CD4-positive, alpha-beta T cell treated with Interleukin-4 for 4 hours (primary cell): Measurements from ENCODE around the gene PAEP.

ENCODE experiments used
- DNase-seq: peaks from one replicate; pipeline ENCODE4 v3.0.0-alpha.2; 2020

Gene PAEP

GRCh38 chr9:135551456-135551855, 10.1 kb upstream of the PAEP start:
- DNase-seq, result no peak

GRCh38 chr9:135552021-135552697, 9.4 kb upstream of the PAEP start:
- DNase-seq, result no peak

- DNase-seq, result no peak
These were observed 8.8 kb upstream of the PAEP start for GRCh38 chr9:135552698-135553171.

GRCh38 chr9:135554718-135555117, 6.8 kb upstream of the PAEP start:
- no peak for DNase-seq

GRCh38 chr9:135555203-135555602, 6.4 kb upstream of the PAEP start:
- no peak for DNase-seq

- no peak for DNase-seq
These were observed 5.6 kb upstream of the PAEP start for GRCh38 chr9:135555910-135556309.

- no peak for DNase-seq
These were observed 1.9 kb upstream of the PAEP start for GRCh38 chr9:135559606-135560005.

- DNase-seq, result no peak
These were observed 734 bp downstream of the PAEP start for GRCh38 chr9:135562235-135562745.

- DNase-seq, result no peak
These were observed 1.5 kb downstream of the PAEP start for GRCh38 chr9:135563039-135563476.

- no peak for DNase-seq
These were observed 2.3 kb downstream of the PAEP start for GRCh38 chr9:135563858-135564257.

GRCh38 chr9:135565141-135565628, 3.6 kb downstream of the PAEP start:
- DNase-seq, result no peak

- no peak for DNase-seq
These were observed 4.1 kb downstream of the PAEP start for GRCh38 chr9:135565636-135566035.

- DNase-seq, result no peak
These were observed 5.0 kb downstream of the PAEP start for GRCh38 chr9:135566552-135566951.

- DNase-seq, result no peak
These were observed 5.8 kb downstream of the PAEP start for GRCh38 chr9:135567311-135567710.

- DNase-seq, result no peak
These were observed 6.5 kb downstream of the PAEP start for GRCh38 chr9:135568026-135568425.

- no peak for DNase-seq
These were observed 8.9 kb downstream of the PAEP start for GRCh38 chr9:135570456-135570855.

GRCh38 chr9:135572233-135572632, 10.7 kb downstream of the PAEP start:
- no peak for DNase-seq

GRCh38 chr9:135573124-135573523, 11.6 kb downstream of the PAEP start:
- no peak for DNase-seq

- DNase-seq, result no peak
These were observed 12.8 kb downstream of the PAEP start for GRCh38 chr9:135574331-135574730.

- DNase-seq, result no peak
These were observed 13.4 kb downstream of the PAEP start for GRCh38 chr9:135574943-135575342.

- no peak for DNase-seq
These were observed 14.6 kb downstream of the PAEP start for GRCh38 chr9:135575995-135576631.

- no peak for DNase-seq
These were observed 15.7 kb downstream of the PAEP start for GRCh38 chr9:135577256-135577655.

GRCh38 chr9:135579356-135579755, 17.8 kb downstream of the PAEP start:
- no peak for DNase-seq
